Posterior vena cava (tissue), 2 donors: ENCODE measurements around the gene SCAF4. TPM values are rescaled to one million over a fixed set of nuclear protein-coding genes. Genes with fewer than 3 reads are reported as not detected.
"Not testable (repeated sequence)": the region's sequence is repeated elsewhere in the genome, so short reads cannot be mapped to it uniquely, and the experiment has no call there.

ENCODE experiments used
- DNase-seq: peaks from one replicate; pipeline ENCODE4 v3.0.0-alpha.2; 2020; ENCODE audit warnings: low spot score
- intact Hi-C, 2 donors: fragments of 100-400 bp; cut with DNase I; formaldehyde crosslinking; loops; one replicate each; pipeline versions ENCODE4 v1.14.1 to v1.14.2; 2022 to 2023
- total RNA-seq, 2 donors: library from RNA; stranded (reverse); fragmentation: NEBNext Ultra II Directional; extraction: Animal tissue kit (Norgen Biotek cat#: 25700); gene quantifications; one replicate each; pipeline ENCODE4 v1.2.1, GENCODE V29; 2021
- donor health status: DM: yes; HTN: yes; CAD: no.
- donor health status: DM: yes; HTN: yes; CAD: no.

Gene SCAF4
- total RNA-seq, 2 donors from 2014 or later = 22.3 to 26.4 TPM

GRCh38 chr21:31659536-31660258 lies 72.2 kb downstream of the SCAF4 start, which contains the start of gene SOD1:
TSS of gene SOD1 (plus strand) at chr21:31659693. CDS start at chr21:31659770, 77 bp downstream.
- intact Hi-C loops = no loop called here
- peak; percentile 99 for DNase-seq

DNA sequence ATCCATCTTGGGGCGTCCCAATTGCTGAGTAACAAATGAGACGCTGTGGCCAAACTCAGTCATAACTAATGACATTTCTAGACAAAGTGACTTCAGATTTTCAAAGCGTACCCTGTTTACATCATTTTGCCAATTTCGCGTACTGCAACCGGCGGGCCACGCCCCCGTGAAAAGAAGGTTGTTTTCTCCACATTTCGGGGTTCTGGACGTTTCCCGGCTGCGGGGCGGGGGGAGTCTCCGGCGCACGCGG lies 72.7 kb downstream of the SCAF4 start:
- DNase-seq = no peak
- intact Hi-C loops = no loop called here

DNA sequence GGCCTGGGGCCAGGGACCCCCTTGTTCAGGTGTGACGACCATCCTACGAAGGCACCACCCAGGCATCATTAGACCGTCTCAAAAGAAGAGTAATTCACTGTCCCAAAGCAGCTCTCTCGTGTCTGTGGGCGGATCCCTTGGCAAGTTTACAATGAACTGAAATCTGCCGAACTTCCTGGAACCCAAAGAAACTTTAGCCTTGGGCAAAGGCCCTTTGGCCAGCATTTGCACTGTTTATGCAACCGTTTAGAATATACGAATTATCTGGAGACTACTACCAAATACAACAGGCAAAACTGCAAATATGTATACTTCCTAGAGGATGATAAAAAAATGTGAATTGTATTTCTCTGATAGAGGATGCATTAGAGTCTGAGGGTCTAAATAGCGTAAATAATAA lies 73.9 kb downstream of the SCAF4 start:
- no peak for DNase-seq
- intact Hi-C loops = no loop called here

- DNase-seq = no peak
- intact Hi-C loops = no loop called here
These were observed 75.5 kb downstream of the SCAF4 start for GRCh38 chr21:31656199-31657095.

DNA sequence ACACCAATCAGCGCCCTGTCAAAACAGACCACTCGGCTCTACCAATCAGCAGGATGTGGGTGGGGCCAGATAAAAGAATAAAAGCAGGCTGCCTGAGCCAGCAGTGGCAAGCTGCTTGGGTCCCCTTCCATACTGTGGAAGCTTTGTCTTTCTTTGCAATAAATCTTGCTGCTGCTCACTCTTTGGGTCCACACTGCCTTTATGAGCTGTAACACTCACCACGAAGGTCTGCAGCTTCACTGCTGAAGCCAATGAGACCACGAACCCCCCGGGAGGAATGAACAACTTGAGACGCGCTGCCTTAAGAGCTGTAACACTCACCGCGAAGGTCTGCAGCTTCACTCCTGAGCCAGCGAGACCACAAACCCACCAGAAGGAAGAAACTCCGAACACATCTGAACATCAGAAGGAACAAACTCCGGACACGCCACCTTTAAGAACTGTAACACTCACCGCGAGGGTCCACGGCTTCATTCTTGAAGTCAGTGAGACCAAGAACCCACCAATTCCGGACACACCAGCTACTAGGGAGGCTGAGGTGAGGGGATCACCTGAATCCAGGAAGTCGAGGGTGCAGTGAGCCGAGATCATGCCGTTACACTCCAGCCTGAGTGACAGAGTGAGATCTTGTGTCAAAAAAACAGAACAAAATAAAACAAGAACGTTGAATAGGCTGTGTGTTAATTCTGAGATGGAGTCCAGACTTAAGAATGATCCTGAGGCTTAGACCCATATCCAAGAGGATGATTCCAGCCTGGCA lies 76.9 kb downstream of the SCAF4 start:
- intact Hi-C loops, DNase-seq: not testable (repeated sequence)

- no peak for DNase-seq
- intact Hi-C loops = no loop called here
These were observed 77.6 kb downstream of the SCAF4 start for GRCh38 chr21:31654340-31654739.

DNA sequence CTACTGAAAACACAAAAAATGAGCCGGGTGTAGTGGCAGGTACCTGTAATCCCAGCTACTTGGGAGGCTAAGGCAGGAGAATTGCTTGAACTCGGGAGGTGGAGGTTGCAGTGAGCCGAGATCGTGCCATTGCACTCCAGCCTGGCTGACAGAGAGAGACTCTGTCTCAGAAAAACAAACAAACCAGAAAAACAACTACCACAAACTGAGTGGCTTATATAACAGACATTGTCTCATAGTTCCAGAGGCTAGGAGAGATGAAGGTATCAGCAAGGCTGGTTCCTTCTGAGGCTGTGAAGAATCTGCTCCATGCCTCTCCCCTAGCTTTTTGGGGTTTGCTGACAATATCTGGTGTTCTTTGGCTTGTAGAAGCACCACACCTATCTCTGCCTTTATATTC lies 80.4 kb downstream of the SCAF4 start:
- DNase-seq, intact Hi-C loops: not testable (repeated sequence)

DNA sequence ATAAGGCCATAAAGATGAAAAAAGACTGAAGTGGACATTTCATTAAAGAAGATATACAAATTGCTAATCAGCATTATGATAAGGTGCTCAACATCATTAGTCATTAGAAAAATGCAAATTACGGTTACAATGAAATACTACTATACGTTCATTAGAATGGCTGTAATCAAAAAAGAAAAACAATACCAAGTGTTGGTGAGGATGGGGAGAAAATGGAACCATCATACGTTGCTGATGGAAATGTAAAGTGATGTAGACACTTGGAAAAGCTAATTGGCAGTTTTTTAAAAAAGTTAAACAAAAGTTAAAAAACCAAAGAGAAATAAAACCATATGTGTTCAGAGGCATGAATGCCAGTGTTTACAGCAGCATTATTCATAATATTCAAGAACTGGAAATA lies 81.0 kb downstream of the SCAF4 start:
- intact Hi-C loops = no loop called here
- DNase-seq = no peak

GRCh38 chr21:31647650-31648049 lies 84.3 kb downstream of the SCAF4 start:
- intact Hi-C loops = no loop called here
- DNase-seq = no peak

GRCh38 chr21:31644643-31645042 lies 87.3 kb downstream of the SCAF4 start:
- intact Hi-C loops = no loop called here
- no peak for DNase-seq

DNA sequence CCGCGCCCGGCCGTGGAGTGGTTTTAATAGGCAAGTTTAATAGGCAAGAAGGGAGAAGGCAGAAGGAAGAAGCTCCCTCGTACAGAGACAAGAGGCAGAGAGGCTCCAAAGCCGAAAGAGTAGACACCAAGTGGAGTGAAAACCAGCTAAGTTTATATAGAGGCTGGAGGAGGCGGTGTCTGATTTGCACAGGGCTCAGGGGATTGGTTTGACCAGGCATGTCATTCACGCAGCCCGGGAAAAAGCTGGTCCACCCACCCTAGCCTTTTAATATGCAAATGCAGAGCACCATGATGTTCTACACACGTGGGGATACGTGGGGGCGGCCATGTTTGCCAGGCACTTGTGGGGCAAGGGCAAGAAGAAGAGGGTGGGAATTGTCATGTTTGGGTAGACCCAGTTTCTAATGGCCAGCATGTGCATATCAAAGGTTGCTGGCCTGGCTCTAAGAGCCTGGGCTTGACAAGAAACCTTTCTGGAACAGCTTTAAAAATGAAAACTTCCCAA lies 90.4 kb downstream of the SCAF4 start:
- DNase-seq = no peak
- intact Hi-C loops = no loop called here

GRCh38 chr21:31636874-31637273 lies 95.0 kb downstream of the SCAF4 start:
- DNase-seq = no peak
- intact Hi-C loops = no loop called here

DNA sequence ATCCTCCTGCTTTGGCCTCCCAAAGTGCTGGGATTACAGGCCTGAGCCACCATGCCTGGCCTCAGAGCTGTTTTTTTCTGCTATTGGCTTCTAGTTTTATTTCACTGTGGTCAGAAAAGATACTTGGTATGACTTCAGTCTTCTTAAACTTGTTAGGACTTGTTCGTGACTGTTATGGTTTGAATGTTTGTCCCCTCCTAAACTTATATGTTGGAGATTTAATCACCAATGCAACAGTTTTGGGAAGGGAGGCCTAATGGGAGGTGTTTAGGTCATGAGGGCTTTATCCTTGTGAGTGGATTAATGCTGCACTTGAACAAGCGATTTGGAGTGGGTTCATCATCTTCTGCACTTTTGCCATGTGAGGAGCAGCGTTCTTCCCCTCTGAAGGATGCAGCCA lies 96.9 kb downstream of the SCAF4 start:
- DNase-seq = peak; percentile 2
- intact Hi-C loops = no loop called here

GRCh38 chr21:31631881-31632280 lies 100.0 kb downstream of the SCAF4 start:
- intact Hi-C loops = not testable (repeated sequence)
- peak; percentile 30 for DNase-seq

DNA sequence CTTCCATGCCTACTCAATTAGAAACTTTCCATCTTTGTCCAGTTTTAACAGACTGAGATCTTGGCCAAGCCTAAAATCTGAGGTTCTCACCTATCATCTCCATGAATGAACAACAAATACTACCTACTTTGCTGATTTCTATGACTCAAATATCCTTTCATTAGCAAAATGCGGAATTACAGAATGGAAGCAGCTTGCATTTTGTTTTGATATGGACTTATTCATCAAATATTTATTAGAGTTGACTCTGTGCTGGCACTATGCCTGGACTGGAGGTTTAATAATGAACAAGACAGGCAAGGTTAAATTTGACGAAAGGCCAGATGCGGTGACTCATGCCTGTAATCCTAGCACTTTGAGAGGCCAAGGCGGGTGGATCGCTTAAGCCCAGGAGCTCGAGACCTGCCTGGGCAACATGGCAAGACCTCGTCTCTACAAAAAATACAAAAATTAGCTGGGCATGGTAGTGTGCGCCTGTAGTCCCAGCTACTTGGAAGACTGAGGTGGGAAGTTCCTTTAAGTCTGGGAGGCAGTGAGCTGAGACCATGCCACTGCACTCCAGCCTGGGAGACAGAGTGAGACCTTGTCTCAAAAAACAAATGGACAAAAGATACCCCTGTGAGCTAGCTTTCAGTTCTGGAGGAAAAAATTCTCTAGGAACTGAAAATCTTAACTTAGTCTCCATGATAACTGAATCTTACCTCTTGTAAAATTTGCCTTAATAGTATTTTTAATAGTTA lies 101.8 kb downstream of the SCAF4 start:
- peak; percentile 38 for DNase-seq
- intact Hi-C loops = no loop called here

GRCh38 chr21:31624961-31625491 lies 106.9 kb downstream of the SCAF4 start:
- peak; percentile 36 for DNase-seq
- intact Hi-C loops = no loop called here

DNA sequence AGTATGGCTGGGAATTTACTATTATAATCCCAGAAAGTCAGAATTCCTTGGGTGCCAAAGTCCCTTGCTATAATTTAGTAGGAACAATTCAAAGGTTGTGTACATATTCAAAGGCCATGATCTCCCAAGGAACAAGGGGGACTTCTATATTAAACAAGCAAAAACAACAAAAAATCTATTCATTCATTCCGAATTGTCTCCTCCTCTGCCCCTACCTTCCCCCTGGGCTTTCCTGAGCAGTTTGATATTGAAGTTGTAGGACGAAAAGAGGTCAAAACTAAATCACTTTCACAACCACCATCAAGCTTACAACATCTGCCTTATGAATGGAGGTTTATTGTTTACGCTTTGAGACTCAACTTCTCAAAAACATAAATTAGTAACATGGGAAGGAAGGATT lies 107.7 kb downstream of the SCAF4 start:
- intact Hi-C loops = no loop called here
- DNase-seq = no peak

DNA sequence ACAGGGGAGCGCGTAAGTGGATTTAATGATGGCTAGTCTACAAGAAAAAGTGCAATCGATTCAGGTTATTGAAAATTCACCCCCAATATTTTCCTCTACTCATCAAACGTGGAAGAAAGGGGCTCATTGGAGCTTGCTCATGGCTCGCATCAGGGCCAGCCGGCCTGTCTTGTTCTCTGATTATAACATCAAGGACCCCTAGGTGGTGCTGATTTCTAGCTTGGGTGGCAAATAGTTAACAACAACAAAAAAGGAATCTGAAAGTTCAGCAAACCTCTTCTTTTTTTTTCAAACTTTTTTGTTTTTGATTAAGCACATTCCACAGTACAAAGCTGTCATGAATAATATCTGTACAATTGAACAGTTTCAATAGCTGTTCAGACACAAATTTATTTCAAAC lies 108.3 kb downstream of the SCAF4 start:
- intact Hi-C loops = no loop called here
- DNase-seq = peak; percentile 18

- intact Hi-C loops = no loop called here
These were observed 109.5 kb downstream of the SCAF4 start for GRCh38 chr21:31622397-31622796.

More at GRCh38 chr21:31622397-31622796, 109.5 kb downstream of the SCAF4 start:
- peak; percentile 8 for DNase-seq
